IMR-90 (cell line): ENCODE results near the gene EGFR.

Experiments
- CEBPB ChIP-seq: IDR thresholded peaks from 2 replicates; pipeline ENCODE4 v1.6.1; 2012; ENCODE audit warnings: low read depth, low read length, improper control_type of control experiment
- MAFK ChIP-seq: IDR thresholded peaks from 2 replicates; pipeline ENCODE4 v1.6.1; 2012; ENCODE audit warnings: low read depth, low read length, improper control_type of control experiment
- POLR2A ChIP-seq: IDR thresholded peaks from 2 replicates; pipeline ENCODE4 v1.6.1; 2012; ENCODE audit warnings: mild to moderate bottlenecking, low read depth, low read length
- RAD21 ChIP-seq: IDR thresholded peaks from 2 replicates; pipeline ENCODE4 v1.6.1; 2012; ENCODE audit warnings: low read length, improper control_type of control experiment
- RCOR1 ChIP-seq: IDR thresholded peaks from 2 replicates; pipeline ENCODE4 v1.6.1; 2012; ENCODE audit warnings: mild to moderate bottlenecking, low read length, improper control_type of control experiment; ENCODE audit not compliant: insufficient replicate concordance
- RFX5 ChIP-seq: IDR thresholded peaks from 2 replicates; pipeline ENCODE4 v1.8.0; 2012; ENCODE audit warnings: low read depth, mild to moderate bottlenecking, low read length, moderate library complexity
- SMC3 ChIP-seq: fragments of 150-350 bp; IDR thresholded peaks from 2 replicates; pipeline ENCODE4 v1.6.1; 2016; ENCODE audit warnings: low read depth, mild to moderate bottlenecking, antibody characterized with exemption, low read length, moderate library complexity
- TF ChIP-seq, protein P1 (sequence below): conservative IDR thresholded peaks from 2 replicates; pipeline ENCODE4 v1.5.1; 2012; ENCODE audit warnings: mild to moderate bottlenecking, low read depth, low read length, improper control_type of control experiment
- TF ChIP-seq, protein P2 (sequence below): fragments of 150-350 bp; IDR thresholded peaks from 2 replicates; pipeline ENCODE4 v1.6.1; 2017; ENCODE audit warnings: mild to moderate bottlenecking, antibody characterized with exemption, low read length, low read depth

DNA sequence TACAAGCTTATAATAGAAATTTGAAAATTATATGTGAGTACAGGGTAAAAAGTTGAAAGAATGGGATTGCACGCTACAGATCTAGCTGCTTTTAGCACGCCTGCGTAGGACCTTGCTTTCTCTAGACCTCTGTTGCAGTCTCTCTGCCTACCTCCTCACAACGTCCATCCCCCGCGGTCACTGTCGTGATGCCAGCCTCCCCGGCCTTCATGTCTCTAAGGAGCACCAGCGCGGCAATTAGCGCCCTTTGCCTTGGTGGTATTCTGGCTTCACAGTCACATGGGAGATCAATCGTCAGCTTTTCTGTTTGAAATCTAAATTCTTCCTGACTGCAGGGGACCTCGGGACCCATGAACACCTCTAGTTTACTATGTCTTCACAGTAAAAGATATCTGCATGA is 131.3 kb downstream of the EGFR start:
- TF ChIP-seq, protein P1, sequence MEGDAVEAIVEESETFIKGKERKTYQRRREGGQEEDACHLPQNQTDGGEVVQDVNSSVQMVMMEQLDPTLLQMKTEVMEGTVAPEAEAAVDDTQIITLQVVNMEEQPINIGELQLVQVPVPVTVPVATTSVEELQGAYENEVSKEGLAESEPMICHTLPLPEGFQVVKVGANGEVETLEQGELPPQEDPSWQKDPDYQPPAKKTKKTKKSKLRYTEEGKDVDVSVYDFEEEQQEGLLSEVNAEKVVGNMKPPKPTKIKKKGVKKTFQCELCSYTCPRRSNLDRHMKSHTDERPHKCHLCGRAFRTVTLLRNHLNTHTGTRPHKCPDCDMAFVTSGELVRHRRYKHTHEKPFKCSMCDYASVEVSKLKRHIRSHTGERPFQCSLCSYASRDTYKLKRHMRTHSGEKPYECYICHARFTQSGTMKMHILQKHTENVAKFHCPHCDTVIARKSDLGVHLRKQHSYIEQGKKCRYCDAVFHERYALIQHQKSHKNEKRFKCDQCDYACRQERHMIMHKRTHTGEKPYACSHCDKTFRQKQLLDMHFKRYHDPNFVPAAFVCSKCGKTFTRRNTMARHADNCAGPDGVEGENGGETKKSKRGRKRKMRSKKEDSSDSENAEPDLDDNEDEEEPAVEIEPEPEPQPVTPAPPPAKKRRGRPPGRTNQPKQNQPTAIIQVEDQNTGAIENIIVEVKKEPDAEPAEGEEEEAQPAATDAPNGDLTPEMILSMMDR, result no peak
- TF ChIP-seq RFX5 (no peak), POLR2A (no peak), SMC3 (no peak), RCOR1 (no peak), CEBPB (no peak), RAD21 (no peak), MAFK (no peak)
- TF ChIP-seq, protein P2, sequence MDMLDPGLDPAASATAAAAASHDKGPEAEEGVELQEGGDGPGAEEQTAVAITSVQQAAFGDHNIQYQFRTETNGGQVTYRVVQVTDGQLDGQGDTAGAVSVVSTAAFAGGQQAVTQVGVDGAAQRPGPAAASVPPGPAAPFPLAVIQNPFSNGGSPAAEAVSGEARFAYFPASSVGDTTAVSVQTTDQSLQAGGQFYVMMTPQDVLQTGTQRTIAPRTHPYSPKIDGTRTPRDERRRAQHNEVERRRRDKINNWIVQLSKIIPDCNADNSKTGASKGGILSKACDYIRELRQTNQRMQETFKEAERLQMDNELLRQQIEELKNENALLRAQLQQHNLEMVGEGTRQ, result no peak
